Activated CD4-positive, alpha-beta T cell treated with anti-CD3 and anti-CD28 coated beads, Interleukin-2, amount 50 U/mL, for 1 hour (primary cell): Measurements from ENCODE around the gene FXYD2.
A peak's percentile ranks its signal among the peaks of the same experiment; 100 is the strongest.

Source experiments
- DNase-seq: peaks from one replicate; pipeline ENCODE4 v3.0.0-alpha.2; 2020

Gene FXYD2

DNA sequence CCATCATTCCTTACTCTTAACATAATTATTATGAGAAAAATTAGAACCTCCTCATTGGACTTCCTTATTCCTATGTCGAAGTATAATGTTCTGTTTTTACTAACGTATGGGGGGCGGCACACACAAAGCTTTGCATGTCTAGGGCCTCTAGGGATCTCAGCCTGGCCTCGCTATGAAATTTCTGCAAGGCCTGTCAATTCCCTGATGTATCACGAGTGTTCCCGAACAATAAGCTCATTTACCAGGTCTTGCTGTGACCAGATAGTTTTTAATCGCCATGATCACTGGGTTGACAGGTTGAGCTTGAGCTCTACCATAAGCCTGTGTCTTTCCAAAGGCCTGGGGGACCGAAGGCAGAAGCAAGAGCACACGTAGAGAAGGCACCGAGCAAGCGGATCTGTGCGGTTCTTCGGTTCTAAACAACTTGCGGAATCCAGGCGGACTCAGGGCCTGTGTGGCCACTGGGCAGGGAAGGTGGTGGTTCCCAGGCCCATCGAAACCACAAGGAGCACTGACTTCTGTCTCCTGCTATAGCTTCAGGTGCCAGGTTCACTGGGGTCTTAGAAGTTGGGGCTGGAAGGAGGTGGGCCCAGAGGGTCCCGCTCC, 10.4 kb upstream of the FXYD2 start:
- no peak for DNase-seq

DNA sequence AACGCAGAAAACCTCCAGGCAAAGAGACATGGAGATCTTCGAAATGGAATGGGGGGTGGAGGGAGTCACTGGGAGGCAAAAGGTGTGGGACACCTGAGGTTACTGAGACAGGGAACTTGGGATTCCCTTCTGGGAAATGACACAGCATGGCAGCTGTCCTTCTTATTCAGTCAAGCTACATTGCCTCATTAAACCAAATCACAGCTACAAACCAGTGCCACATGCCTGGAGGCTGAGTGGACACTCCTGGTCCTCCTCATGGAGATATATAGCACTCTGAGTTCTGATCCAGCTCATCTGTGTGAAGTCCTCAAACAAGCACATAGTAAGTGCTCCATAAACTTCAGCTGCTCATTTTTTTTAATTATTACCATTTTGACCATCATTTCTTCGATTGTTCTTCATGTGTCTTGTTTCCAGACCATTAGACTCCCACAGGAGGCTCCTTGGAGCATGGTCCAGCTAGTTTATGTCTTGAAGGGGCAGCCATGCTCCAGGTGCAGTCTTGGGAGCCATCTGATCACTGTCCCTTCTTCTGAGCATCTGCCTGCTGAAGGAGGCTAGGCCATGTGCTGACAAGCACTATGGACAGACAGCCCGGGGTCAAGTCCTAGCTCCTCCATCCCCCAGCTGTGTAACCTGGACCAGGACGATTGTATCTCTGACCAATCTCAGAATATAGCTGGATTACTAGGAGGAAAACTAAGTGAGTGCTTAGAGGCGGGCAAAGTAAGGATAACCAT, 9.7 kb upstream of the FXYD2 start:
- DNase-seq: no peak

DNA sequence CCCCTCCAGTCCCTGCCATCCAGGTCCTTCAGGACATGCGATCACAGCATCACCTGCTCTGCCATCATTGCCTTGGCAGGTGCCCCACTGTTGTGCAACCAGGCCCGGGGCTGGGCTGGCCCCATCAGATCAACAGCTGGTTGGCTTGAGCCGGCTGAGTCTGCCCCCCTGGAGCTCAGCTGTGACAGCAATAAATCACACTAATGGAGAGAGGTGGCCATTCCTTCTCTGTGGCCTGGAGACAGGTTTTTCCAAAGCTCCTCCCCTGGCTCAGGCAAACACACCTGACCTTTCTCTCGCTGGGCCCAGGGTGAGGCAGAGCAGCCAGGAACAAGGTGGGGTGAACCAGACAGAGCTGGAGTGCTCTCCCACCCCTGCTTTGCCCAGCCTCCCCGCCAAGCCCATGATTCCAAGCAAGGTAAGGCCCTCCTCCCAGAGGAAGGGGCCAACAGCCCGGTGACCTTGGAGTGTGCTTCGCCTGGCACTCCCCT, 8.9 kb upstream of the FXYD2 start:
- no peak for DNase-seq

DNA sequence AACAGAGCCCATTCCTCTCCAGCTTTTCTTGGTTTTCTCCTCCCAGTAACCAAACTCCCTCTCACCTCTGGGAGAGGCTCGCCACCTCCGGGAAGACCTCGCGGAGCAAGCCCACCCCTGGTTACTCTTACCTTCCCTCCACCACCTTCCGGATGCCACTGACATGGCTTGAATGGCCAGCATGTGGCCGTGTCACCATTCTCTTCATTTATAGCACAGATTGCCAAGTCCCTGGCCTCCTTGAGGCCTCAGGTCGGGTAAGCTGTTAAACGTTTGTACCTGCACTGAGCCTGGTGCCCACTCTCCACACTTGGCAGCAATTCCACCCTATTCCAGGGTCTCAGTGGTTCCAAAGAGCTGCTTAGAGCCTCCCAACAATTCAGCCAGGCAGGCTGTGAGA, 8.0 kb upstream of the FXYD2 start:
- DNase-seq: no peak

DNA sequence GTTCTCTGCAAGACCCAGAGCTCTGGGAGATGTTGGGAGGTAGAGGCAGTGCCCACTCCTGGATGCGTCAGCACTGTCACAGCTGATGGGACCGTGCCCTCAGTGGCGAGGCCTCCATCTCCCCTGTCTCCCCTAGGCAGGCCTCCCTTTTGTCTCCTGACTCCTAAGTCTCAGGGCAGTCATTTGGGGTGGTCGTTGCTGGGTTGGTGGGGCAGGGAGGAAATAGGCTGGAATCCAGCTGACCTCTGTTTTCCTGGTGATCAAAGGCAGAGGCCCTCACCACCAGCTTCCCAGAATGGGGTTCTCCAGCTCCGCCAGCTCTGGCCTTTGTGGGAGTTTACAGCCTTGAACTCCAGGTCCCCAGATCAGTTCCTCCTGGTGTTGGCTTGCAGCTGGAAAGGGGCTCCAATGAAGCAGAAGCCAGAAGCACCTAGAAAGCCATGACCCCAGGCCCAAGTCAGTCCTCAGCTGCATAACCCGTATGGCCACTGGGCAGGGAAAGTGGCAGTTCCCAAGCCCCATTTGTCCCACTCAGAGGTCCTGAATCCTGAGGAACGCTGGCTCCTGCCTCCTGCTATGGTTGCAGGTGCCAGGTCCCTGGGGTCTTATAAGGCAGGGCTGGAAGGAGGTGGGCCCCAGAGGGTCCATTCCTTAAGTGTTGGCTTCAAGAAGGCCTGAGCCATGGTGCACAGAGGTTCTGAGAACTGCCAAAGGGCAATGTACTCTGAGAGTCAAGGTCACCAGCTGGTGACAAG, 7.3 kb upstream of the FXYD2 start:
- no peak for DNase-seq

- no peak for DNase-seq
Observed at GRCh38 chr11:117830674-117831351, 6.3 kb upstream of the FXYD2 start.

- DNase-seq: no peak
Observed at GRCh38 chr11:117830072-117830471, 5.5 kb upstream of the FXYD2 start.

- DNase-seq: no peak
Observed at GRCh38 chr11:117829369-117829725, 4.8 kb upstream of the FXYD2 start.

GRCh38 chr11:117828611-117829368, 4.2 kb upstream of the FXYD2 start:
- peak; percentile 77 for DNase-seq

GRCh38 chr11:117827521-117828511, 3.3 kb upstream of the FXYD2 start:
- DNase-seq: no peak

DNA sequence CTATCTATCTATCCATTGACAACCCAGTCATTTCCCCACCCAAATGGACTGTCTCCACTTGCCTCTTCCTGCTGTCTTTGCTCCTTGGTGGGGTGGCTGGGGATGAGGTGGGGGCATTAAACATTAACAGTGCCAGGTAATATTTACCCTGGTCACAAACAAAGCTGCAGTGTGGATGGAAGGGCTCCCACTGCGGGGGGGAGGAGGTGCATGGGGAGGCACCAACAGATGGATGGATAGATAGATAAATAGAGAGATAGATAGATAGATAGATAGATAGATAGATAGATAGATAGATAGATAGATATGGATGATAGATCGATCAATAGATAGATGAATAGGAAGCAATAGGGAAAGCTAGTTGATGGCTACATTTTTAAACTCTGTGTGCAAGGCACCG, 2.3 kb upstream of the FXYD2 start:
- no peak for DNase-seq

- no peak for DNase-seq
Observed at GRCh38 chr11:117826190-117826570, 1.6 kb upstream of the FXYD2 start.

- DNase-seq: no peak
Observed at GRCh38 chr11:117825538-117826189, 1.1 kb upstream of the FXYD2 start.

- no peak for DNase-seq
Observed at GRCh38 chr11:117823946-117824420, 561 bp downstream of the FXYD2 start.

DNA sequence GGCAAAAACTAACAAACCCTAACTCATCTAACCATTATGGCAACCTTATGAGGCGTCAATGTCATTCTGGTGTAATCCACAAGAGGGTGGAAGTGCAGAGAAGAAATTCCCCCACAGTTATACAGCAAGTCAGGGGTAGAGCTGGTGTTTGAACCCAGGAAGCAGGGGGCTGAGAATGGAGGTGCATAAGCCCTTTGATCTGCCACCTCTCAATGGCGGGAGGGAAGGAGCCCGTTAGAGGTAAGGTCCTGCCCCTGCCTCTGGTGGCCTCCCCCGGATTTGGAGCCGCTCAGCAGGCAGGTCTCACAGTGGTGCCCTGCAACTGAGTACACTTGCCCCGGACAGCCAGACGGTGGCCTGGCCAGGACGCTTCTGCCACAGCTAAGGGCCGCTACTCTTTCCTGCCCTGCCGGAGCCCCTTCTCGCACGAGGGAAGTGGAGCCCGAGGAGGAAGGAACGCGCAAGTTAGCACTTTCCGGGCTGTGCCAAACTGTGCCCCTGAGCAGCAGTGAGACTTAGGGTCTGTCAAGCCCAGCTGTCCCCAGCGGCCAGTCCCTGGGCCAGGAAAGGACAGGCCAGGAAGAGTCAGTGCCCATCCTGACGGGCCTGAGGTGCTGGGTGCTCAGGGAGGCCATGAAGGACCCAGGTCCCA, 1.1 kb downstream of the FXYD2 start:
- no peak for DNase-seq

GRCh38 chr11:117822074-117823033, 2.2 kb downstream of the FXYD2 start:
- DNase-seq: peak; percentile 53

DNA sequence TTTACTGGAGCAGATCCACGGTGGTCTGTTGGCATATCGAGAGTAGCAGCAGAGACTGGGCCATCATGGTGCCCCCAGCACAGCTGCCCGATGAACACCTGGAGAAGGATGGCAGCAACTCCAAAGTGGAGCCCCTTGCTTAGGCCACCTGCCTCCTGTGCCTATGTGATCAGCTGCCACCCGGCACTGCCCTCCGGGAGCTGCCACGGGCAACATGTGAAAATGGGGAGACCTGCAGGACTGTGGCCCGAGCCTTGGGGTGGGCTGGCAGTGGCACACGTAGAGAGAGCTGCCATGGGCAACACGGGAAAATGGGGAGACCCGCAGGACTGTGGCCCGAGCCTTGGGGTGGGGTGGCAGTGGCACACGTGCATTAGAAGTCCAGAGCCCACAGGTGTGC, 3.1 kb downstream of the FXYD2 start:
- DNase-seq: no peak

GRCh38 chr11:117820516-117820915, 4.0 kb downstream of the FXYD2 start:
- no peak for DNase-seq

DNA sequence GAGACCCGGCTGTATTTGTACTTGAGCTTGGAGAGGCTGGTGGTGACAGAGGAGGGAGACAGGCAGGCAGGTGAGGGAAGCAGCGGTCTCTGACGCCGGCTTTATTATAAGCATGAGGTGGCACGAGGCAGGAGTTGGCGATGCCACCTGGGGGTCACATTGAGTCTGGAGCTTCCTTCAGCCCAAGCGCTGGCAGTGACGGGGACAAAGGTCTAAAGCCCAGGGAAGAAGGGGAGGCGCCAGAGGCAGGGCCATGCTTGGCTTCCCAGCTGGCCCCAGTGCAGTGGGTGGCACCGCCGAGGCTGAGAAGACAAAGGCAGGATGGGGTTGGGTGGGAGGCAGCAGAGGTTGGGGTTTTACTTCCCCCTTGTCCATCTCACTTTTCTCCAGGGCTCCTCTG, 4.5 kb downstream of the FXYD2 start:
- DNase-seq: no peak
